ENCODE measurements around the gene POLR1E. TPM values are rescaled to one million over a fixed set of nuclear protein-coding genes. Genes with fewer than 3 reads are reported as not detected.

POLR1E gene
- total RNA-seq, 1 donor = 28.9 TPM

GRCh38 chr9:37528652-37529471 lies 43.1 kb downstream of the POLR1E start:
- Histone ChIP-seq H3K27me3 (ENCODE audit: insufficient read depth, low read length) (no peaks in the 10 kb centered on the region), H3K4me3 (ENCODE audit: low read length) (no peak overlapping the region), H3K9me3 (ENCODE audit: low read depth, low read length) (no peaks in the 10 kb centered on the region), H3K4me1 (ENCODE audit: insufficient read depth, low read length) (no peaks in the 10 kb centered on the region)

- H3K27me3 ChIP-seq (ENCODE audit: insufficient read depth, low read length) = no peaks in the 10 kb centered on the region
- no peaks in the 10 kb centered on the region for H3K9me3 ChIP-seq (ENCODE audit: low read depth, low read length)
- H3K4me1 ChIP-seq (ENCODE audit: insufficient read depth, low read length) = no peaks in the 10 kb centered on the region
- H3K4me3 ChIP-seq (ENCODE audit: low read length) = no peak overlapping the region
Measured at GRCh38 chr9:37531699-37532098, 46.0 kb downstream of the POLR1E start.

- H3K9me3 ChIP-seq (ENCODE audit: low read depth, low read length) = no peaks in the 10 kb centered on the region
- H3K4me3 ChIP-seq (ENCODE audit: low read length) = no peak overlapping the region
- no peaks in the 10 kb centered on the region for H3K27me3 ChIP-seq (ENCODE audit: insufficient read depth, low read length)
- no peaks in the 10 kb centered on the region for H3K4me1 ChIP-seq (ENCODE audit: insufficient read depth, low read length)
Measured at GRCh38 chr9:37534412-37534811, 48.7 kb downstream of the POLR1E start.

GRCh38 chr9:37534901-37535300 lies 49.2 kb downstream of the POLR1E start:
- no peak overlapping the region for H3K4me3 ChIP-seq (ENCODE audit: low read length)
- H3K9me3 ChIP-seq (ENCODE audit: low read depth, low read length) = no peaks in the 10 kb centered on the region
- no peaks in the 10 kb centered on the region for H3K27me3 ChIP-seq (ENCODE audit: insufficient read depth, low read length)
- H3K4me1 ChIP-seq (ENCODE audit: insufficient read depth, low read length) = no peaks in the 10 kb centered on the region

GRCh38 chr9:37538099-37538498 lies 52.4 kb downstream of the POLR1E start:
- H3K4me1 ChIP-seq (ENCODE audit: insufficient read depth, low read length) = no peaks in the 10 kb centered on the region
- no peaks in the 10 kb centered on the region for H3K27me3 ChIP-seq (ENCODE audit: insufficient read depth, low read length)
- no peaks in the 10 kb centered on the region for H3K9me3 ChIP-seq (ENCODE audit: low read depth, low read length)
- H3K4me3 ChIP-seq (ENCODE audit: low read length) = no peak overlapping the region

- H3K9me3 ChIP-seq (ENCODE audit: low read depth, low read length) = no peaks in the 10 kb centered on the region
- no peaks in the 10 kb centered on the region for H3K27me3 ChIP-seq (ENCODE audit: insufficient read depth, low read length)
Measured at GRCh38 chr9:37539634-37540033, 53.9 kb downstream of the POLR1E start.

GRCh38 chr9:37540634-37541033 lies 54.9 kb downstream of the POLR1E start:
- Histone ChIP-seq H3K4me3 (ENCODE audit: low read length) (no peak overlapping the region), H3K4me1 (ENCODE audit: insufficient read depth, low read length) (no peaks in the 10 kb centered on the region), H3K9me3 (ENCODE audit: low read depth, low read length) (no peaks in the 10 kb centered on the region), H3K27me3 (ENCODE audit: insufficient read depth, low read length) (no peaks in the 10 kb centered on the region)

More at GRCh38 chr9:37539634-37540033, 53.9 kb downstream of the POLR1E start:
- Histone ChIP-seq H3K4me3 (ENCODE audit: low read length) (no peak overlapping the region), H3K4me1 (ENCODE audit: insufficient read depth, low read length) (no peaks in the 10 kb centered on the region)

- H3K9me3 ChIP-seq (ENCODE audit: low read depth, low read length) = no peaks in the 10 kb centered on the region
- H3K4me3 ChIP-seq (ENCODE audit: low read length) = no peak overlapping the region
- H3K27me3 ChIP-seq (ENCODE audit: insufficient read depth, low read length) = no peaks in the 10 kb centered on the region
- H3K4me1 ChIP-seq (ENCODE audit: insufficient read depth, low read length) = no peaks in the 10 kb centered on the region
Measured at GRCh38 chr9:37541465-37541864, 55.7 kb downstream of the POLR1E start.

- H3K4me1 ChIP-seq (ENCODE audit: insufficient read depth, low read length) = no peaks in the 10 kb centered on the region
Measured at GRCh38 chr9:37542488-37542887, 56.7 kb downstream of the POLR1E start.

GRCh38 chr9:37542895-37543294 lies 57.1 kb downstream of the POLR1E start:
- Histone ChIP-seq H3K9me3 (ENCODE audit: low read depth, low read length) (no peaks in the 10 kb centered on the region), H3K4me3 (ENCODE audit: low read length) (no peak overlapping the region), H3K4me1 (ENCODE audit: insufficient read depth, low read length) (no peaks in the 10 kb centered on the region), H3K27me3 (ENCODE audit: insufficient read depth, low read length) (no peaks in the 10 kb centered on the region)

More at GRCh38 chr9:37542488-37542887, 56.7 kb downstream of the POLR1E start:
- H3K9me3 ChIP-seq (ENCODE audit: low read depth, low read length) = no peaks in the 10 kb centered on the region
- no peaks in the 10 kb centered on the region for H3K27me3 ChIP-seq (ENCODE audit: insufficient read depth, low read length)
- no peak overlapping the region for H3K4me3 ChIP-seq (ENCODE audit: low read length)

GRCh38 chr9:37543468-37543867 lies 57.7 kb downstream of the POLR1E start:
- Histone ChIP-seq H3K4me1 (ENCODE audit: insufficient read depth, low read length) (no peaks in the 10 kb centered on the region), H3K27me3 (ENCODE audit: insufficient read depth, low read length) (no peaks in the 10 kb centered on the region), H3K9me3 (ENCODE audit: low read depth, low read length) (no peaks in the 10 kb centered on the region), H3K4me3 (ENCODE audit: low read length) (no peak overlapping the region)

GRCh38 chr9:37547328-37547878 lies 61.7 kb downstream of the POLR1E start:
- H3K27me3 ChIP-seq (ENCODE audit: insufficient read depth, low read length) = no peaks in the 10 kb centered on the region
- H3K4me1 ChIP-seq (ENCODE audit: insufficient read depth, low read length) = no peaks in the 10 kb centered on the region
- no peaks in the 10 kb centered on the region for H3K9me3 ChIP-seq (ENCODE audit: low read depth, low read length)
- no peak overlapping the region for H3K4me3 ChIP-seq (ENCODE audit: low read length)

- H3K9me3 ChIP-seq (ENCODE audit: low read depth, low read length) = no peaks in the 10 kb centered on the region
- H3K27me3 ChIP-seq (ENCODE audit: insufficient read depth, low read length) = no peaks in the 10 kb centered on the region
- H3K4me3 ChIP-seq (ENCODE audit: low read length) = no peak overlapping the region
- no peaks in the 10 kb centered on the region for H3K4me1 ChIP-seq (ENCODE audit: insufficient read depth, low read length)
Measured at GRCh38 chr9:37549527-37549926, 63.8 kb downstream of the POLR1E start.

GRCh38 chr9:37550781-37551180 lies 65.0 kb downstream of the POLR1E start:
- no peaks in the 10 kb centered on the region for H3K9me3 ChIP-seq (ENCODE audit: low read depth, low read length)
- H3K4me1 ChIP-seq (ENCODE audit: insufficient read depth, low read length) = no peaks in the 10 kb centered on the region
- H3K4me3 ChIP-seq (ENCODE audit: low read length) = no peak overlapping the region
- no peaks in the 10 kb centered on the region for H3K27me3 ChIP-seq (ENCODE audit: insufficient read depth, low read length)

GRCh38 chr9:37551468-37551867 lies 65.7 kb downstream of the POLR1E start:
- Histone ChIP-seq H3K9me3 (ENCODE audit: low read depth, low read length) (no peaks in the 10 kb centered on the region), H3K4me1 (ENCODE audit: insufficient read depth, low read length) (no peaks in the 10 kb centered on the region), H3K4me3 (ENCODE audit: low read length) (no peak overlapping the region), H3K27me3 (ENCODE audit: insufficient read depth, low read length) (no peaks in the 10 kb centered on the region)

GRCh38 chr9:37551888-37552287 lies 66.1 kb downstream of the POLR1E start:
- Histone ChIP-seq H3K9me3 (ENCODE audit: low read depth, low read length) (no peaks in the 10 kb centered on the region), H3K27me3 (ENCODE audit: insufficient read depth, low read length) (no peaks in the 10 kb centered on the region), H3K4me1 (ENCODE audit: insufficient read depth, low read length) (no peaks in the 10 kb centered on the region), H3K4me3 (ENCODE audit: low read length) (no peak overlapping the region)
